ENCODE results near the gene POLR2C. TPM values are rescaled to one million over a fixed set of nuclear protein-coding genes. Genes with fewer than 3 reads are reported as not detected.

The POLR2C gene
- total RNA-seq, 6 donors from 2014 or later, result 70.6 to 210 (median 112) TPM

DNA sequence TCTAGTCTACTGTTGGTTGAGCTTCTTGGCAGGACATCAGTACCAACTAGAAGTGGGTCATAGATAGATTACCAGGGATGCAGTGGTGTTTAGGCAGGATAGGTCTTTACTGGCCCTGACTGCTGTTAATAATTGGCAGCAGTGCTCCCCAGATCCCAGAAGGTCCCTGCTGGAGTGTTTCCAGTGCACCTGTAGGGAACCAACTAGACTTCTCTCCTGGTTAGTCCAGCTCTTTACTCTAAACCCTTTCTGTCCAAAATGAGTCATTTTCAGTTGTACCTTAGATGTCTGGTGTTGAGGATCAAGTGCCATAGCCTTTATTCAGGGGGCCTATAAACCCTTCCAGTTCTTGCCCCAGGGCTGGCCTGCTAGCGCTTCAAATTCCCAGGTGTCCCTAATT lies 8.7 kb downstream of the POLR2C start:
- 100% methylated on average over 1 of the region's 1 CpG for WGBS, 2 donors
- DNase-seq, result no peak
- Histone ChIP-seq H3K4me3 (no peak overlapping the region), H3K27me3 (no peaks in the 10 kb centered on the region), H3K36me3 (peaks cover 31 to 90% (median 70%) of the 10 kb centered on the region in 4 donors), H3K4me1 (peaks cover 23 to 57% (median 36%) of the 10 kb centered on the region in 4 donors), H3K9me3 (no peaks in the 10 kb centered on the region), H3K27ac (peak overlapping the region in 3 of 4 donors; percentile 14 to 59 (median 31))
- no peak for ATAC-seq (ENCODE audit: low FRiP score in 2 of 2)
- TF ChIP-seq EP300 (IDR thresholded peaks at IDR 0.05), result no peak
- TF ChIP-seq, protein P1, sequence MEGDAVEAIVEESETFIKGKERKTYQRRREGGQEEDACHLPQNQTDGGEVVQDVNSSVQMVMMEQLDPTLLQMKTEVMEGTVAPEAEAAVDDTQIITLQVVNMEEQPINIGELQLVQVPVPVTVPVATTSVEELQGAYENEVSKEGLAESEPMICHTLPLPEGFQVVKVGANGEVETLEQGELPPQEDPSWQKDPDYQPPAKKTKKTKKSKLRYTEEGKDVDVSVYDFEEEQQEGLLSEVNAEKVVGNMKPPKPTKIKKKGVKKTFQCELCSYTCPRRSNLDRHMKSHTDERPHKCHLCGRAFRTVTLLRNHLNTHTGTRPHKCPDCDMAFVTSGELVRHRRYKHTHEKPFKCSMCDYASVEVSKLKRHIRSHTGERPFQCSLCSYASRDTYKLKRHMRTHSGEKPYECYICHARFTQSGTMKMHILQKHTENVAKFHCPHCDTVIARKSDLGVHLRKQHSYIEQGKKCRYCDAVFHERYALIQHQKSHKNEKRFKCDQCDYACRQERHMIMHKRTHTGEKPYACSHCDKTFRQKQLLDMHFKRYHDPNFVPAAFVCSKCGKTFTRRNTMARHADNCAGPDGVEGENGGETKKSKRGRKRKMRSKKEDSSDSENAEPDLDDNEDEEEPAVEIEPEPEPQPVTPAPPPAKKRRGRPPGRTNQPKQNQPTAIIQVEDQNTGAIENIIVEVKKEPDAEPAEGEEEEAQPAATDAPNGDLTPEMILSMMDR (IDR thresholded peaks at IDR 0.05), result no peak
- no peak for TF ChIP-seq POLR2AphosphoS5 (IDR thresholded peaks at IDR 0.05)
- no peak for TF ChIP-seq POLR2A (IDR thresholded peaks at IDR 0.05)

DNA sequence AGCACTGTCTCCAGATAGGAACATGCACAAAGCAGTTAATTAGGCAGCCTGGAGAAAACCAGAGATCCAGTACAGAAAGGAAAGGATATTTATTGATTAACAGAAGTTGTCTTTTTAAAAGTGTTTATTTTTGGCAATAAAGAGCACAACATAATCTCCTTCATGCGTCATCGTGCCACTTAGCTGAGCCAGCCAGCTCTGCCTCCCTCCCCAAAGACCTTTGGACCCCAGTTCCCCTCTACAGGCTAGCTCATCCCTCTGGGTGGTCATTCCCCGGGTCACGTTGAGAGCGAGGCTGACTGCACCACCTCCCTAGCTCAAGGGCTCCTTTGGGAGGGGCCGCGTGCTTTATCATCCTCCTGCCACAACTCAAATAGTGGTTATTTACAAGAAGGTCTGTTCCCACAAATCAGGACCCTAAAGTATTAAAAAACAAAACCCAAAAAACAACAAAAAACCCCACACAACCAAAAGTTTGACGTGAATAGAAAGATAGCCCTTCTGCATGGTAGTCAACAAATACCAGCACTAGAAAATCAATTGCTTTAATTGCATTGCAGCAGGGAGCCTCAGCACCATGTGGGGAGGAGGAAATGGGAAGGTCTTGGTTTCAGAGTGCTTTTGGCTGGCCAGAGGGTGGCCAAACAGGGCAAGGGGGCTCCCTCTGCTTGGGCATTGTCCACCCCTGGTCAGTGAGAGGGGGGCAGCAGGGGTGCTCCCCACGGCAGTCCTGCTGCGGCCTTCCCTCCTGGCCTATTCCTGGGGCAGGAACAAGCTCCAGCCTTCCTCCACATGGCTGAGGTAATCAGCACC lies 9.6 kb downstream of the POLR2C start:
- H3K9me3 ChIP-seq, result no peaks in the 10 kb centered on the region
- DNase-seq, result no peak
- TF ChIP-seq EP300 (IDR thresholded peaks at IDR 0.05) (no peak), POLR2A (IDR thresholded peaks at IDR 0.05) (no peak), POLR2AphosphoS5 (IDR thresholded peaks at IDR 0.05) (no peak)
- TF ChIP-seq, protein P1 (IDR thresholded peaks at IDR 0.05), result no peak
- H3K4me3 ChIP-seq, result no peak overlapping the region
- no peak for ATAC-seq (ENCODE audit: low FRiP score in 2 of 2)
- no peaks in the 10 kb centered on the region for H3K27me3 ChIP-seq
- H3K27ac ChIP-seq, result peak overlapping the region in 2 of 4 donors; percentile 14 to 31
- peaks cover 30 to 61% (median 42%) of the 10 kb centered on the region in 4 donors for H3K4me1 ChIP-seq
- WGBS, 2 donors, result 64 to 74% methylated on average over 10 of the region's 10 CpGs
- H3K36me3 ChIP-seq, result peaks cover 25 to 82% (median 65%) of the 10 kb centered on the region in 4 donors

DNA sequence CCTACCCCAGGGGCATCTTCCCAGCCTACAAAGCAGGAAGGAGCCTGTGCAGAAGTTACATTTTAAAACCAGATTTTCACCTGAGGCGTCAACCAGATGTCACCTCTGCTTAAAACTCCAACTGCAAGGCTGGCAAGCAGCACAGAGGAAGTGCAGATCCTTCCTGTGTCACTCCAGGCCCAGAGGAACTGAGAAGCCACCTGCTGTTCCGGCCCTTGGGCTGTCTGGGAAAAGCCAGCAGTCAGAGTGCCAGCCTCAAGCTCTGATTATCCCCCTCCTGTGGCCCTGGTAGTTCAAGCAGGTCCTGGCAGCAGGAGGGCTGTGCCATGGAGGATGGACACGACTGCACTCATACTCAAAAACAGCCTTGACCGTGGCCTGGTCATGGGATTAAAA lies 10.2 kb downstream of the POLR2C start:
- Histone ChIP-seq H3K27ac (peak overlapping the region in 2 of 4 donors; percentile 25 to 36), H3K36me3 (peaks cover 25 to 77% (median 60%) of the 10 kb centered on the region in 4 donors), H3K27me3 (no peaks in the 10 kb centered on the region), H3K4me1 (peaks cover 32 to 61% (median 48%) of the 10 kb centered on the region in 4 donors), H3K9me3 (no peaks in the 10 kb centered on the region), H3K4me3 (no peak overlapping the region)
- DNase-seq (no peak), ATAC-seq (ENCODE audit: low FRiP score in 2 of 2) (no peak)
- TF ChIP-seq POLR2AphosphoS5 (IDR thresholded peaks at IDR 0.05) (no peak), POLR2A (IDR thresholded peaks at IDR 0.05) (no peak), EP300 (IDR thresholded peaks at IDR 0.05) (no peak)
- TF ChIP-seq, protein P1 (IDR thresholded peaks at IDR 0.05), result no peak
- 47 to 78% methylated on average over 4 of the region's 4 CpGs for WGBS, 2 donors

DNA sequence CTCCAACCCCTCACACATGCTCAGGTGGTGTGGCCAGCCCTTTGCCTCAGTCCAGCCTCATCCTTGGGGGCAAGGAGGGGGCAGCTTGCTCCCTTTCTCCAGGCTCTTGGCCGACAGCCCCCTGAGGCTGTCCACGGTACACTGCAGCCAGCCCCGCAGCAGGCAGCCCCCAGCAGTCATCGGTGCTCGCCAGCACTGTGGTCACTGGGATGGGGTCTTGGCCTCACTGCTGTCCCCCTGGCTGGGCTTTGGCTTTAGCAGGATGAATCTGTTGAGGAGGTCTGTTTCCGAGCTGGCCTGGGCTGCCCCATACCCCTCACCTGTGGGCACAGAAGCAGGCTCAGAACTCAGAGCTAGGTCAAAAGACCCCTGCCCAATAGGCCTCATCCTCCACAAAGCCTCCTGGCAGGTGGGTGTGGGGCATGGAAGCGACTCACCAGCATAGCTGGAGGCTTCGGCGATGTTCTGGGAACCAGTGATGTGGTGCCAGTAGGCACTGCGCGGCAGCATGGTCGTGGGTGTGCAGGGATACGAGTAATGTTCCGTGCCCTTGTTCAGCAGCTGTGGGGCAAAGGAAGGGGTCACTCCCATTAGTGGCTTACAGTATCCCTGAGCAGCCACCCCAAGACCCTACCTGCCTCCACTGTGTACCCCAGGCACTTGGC lies 10.8 kb downstream of the POLR2C start:
- Histone ChIP-seq H3K36me3 (peaks cover 20 to 70% (median 55%) of the 10 kb centered on the region in 4 donors), H3K4me1 (peaks cover 38 to 65% (median 54%) of the 10 kb centered on the region in 4 donors)
- DNase-seq, result peak in 1 of 2 donors; percentile 53

More for the DNA sequence above, 10.8 kb downstream of the POLR2C start:
- Histone ChIP-seq H3K27me3 (no peaks in the 10 kb centered on the region), H3K27ac (peak overlapping the region in 2 of 4 donors; percentile 25 to 36), H3K4me3 (no peak overlapping the region), H3K9me3 (no peaks in the 10 kb centered on the region)
- ATAC-seq (ENCODE audit: low FRiP score in 2 of 2), result no peak
- 90 to 96% methylated on average over 7 to 14 of the region's 14 CpGs for WGBS, 2 donors
- TF ChIP-seq, protein P1 (IDR thresholded peaks at IDR 0.05), result no peak
- TF ChIP-seq POLR2A (IDR thresholded peaks at IDR 0.05), result peak in 1 of 4 donors; percentile 9

Measured in upper lobe of left lung (tissue), 6 donors.